Hematopoietic multipotent progenitor cell treated with erythropoietin and hydrocortisone succinate and interleukin-3 and kit ligand, for 6 days (in vitro differentiated cells): ENCODE data around the gene DNAH17.

ENCODE experiments used
- DNase-seq: peaks from one replicate; pipeline ENCODE4 v3.0.0-alpha.2; 2015

The DNAH17 gene

GRCh38 chr17:78544881-78545755, 32.1 kb downstream of the DNAH17 start:
- DNase-seq = no peak

- DNase-seq = peak; percentile 20
Observed at GRCh38 chr17:78541488-78542206, 35.5 kb downstream of the DNAH17 start.

- DNase-seq = no peak
Observed at GRCh38 chr17:78539781-78540180, 37.4 kb downstream of the DNAH17 start.

DNA sequence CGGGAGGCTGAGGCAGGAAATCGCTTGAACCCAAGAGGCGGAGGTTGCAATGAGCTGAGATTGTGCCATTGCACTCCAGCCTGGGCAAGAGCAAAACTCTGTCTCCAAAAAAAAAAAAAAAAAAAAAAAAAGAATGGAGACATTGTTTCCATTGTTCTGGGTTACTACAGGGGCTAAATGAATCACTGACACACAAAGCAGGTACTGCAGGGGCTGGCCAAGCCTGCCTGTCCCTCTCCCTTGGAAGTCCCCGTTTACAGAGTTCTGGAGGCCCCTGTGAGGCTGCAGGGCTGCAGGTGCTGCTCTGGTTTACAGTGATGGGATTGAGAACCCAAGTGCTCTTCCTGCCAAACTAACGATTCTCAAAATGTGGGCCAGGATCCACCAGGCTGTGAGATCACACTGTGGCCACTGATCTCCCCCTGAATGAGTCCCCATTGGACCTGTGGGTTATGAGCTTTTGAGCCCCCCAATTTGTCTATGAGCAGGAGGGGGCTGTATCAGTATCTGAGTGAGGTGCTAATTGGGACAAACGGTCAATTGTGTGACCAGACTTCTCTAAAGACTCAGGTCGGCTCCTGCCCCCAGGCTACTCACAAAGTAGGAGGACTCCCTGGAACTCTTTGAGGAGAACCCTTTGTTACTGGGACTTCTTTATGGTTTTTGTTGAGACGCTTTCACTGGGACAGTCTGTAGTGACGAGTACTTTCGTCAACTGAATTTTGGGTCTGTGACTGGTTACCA, 39.0 kb downstream of the DNAH17 start:
- no peak for DNase-seq

DNA sequence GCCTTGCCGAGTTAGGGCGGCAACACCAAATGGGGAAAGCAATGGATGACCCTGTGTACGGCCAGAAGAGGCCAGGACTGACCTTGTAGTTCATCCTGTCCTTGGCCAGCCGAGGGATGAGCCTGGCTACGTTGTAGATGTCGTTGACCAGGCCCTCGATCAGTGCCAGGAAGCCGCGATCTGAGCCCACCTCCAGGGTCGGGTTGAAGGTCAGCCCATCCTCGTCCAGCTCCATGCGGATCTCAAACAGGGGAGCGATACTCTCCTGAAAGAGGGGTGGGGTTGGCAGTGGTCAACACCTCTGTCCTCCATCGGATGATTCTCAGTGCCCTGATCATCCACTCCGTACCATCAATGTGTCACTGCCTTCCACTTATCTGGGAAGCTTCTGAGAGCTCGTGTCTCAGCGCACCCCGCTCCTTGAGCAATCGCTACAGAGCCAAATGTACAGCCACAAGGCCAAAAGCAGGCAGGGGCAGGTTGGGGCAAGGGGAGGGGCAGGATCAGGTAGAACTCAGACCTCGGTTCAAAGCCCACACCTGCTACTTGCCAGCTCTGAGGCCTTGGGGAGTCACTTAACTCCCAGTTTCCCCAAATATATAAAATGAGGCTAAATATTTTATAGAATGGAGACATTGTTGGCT, 39.9 kb downstream of the DNAH17 start:
- DNase-seq = no peak

GRCh38 chr17:78535273-78536197, 41.7 kb downstream of the DNAH17 start:
- DNase-seq = no peak

GRCh38 chr17:78534492-78535272, 42.5 kb downstream of the DNAH17 start:
- no peak for DNase-seq

DNA sequence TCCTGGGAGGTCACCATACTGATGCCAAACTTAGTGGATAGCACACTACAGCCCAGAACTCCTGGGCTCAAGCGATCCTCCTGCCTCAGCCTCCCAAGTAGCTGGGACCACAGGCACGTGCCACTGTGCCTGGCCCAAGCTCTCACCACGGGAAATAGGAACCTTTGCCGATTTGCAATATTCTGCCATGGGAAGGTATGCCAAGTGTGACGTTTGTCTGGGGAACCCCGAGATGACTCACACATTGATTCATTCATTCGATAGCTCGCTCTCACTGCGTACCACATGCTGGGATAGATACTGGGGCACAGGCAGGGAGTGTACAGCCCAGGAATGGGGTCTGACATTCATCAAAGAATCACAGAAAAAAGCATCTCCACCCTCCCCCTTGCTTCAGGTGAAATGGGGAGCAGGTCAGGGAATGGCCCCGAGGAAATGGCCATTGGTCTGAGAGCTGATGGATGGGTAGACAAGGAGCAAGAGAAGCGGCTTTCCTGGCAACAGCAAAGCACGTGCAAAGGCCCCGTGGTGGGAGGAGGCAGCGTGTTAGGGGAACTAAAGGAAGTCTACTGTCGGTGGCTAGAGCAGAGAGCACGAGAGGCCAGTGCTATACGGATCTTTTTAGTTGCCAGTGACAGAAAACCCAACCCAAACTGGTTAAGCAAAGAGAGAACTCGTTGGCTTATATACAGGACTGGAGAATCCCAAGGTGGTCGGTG, 44.1 kb downstream of the DNAH17 start:
- DNase-seq = no peak

DNA sequence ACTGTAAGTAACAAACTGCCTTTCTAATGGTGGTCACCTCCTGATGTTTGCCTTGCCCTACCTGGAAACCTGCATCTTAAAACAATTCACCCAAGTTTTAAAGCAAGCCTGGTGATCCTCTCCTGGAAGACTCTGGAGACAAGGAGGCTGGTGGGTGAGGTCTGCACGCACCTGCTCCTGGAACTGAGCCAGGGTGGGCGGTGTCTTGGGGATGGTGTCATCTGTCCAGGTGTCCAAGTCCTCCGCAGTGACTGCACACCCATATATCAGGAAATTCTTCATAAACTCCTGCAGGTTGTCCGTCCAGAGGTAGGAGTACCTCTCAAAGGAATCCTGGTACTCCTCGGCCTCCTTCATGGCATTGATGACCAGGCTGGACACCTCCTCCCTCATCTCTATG, 44.9 kb downstream of the DNAH17 start:
- no peak for DNase-seq

DNA sequence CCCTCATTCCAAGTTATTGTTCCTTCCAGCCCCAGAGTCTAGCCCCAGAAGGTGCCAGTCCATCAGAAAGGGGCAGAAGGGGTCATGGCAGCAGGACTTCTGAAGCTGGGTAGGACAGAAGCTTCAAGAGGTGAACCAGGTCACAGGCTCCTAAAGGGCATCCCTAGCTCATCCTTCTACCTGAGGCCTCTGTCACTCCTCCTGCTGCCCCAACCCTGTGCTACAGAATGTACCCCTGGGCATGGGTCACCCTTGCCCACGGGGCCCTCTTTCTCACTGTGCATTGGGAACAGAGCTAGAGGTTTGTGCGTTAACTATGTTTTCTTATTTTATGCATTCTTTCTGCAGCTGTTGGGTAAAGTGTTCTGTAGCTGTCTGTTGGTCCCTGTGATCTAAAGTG, 46.5 kb downstream of the DNAH17 start:
- DNase-seq = no peak

DNA sequence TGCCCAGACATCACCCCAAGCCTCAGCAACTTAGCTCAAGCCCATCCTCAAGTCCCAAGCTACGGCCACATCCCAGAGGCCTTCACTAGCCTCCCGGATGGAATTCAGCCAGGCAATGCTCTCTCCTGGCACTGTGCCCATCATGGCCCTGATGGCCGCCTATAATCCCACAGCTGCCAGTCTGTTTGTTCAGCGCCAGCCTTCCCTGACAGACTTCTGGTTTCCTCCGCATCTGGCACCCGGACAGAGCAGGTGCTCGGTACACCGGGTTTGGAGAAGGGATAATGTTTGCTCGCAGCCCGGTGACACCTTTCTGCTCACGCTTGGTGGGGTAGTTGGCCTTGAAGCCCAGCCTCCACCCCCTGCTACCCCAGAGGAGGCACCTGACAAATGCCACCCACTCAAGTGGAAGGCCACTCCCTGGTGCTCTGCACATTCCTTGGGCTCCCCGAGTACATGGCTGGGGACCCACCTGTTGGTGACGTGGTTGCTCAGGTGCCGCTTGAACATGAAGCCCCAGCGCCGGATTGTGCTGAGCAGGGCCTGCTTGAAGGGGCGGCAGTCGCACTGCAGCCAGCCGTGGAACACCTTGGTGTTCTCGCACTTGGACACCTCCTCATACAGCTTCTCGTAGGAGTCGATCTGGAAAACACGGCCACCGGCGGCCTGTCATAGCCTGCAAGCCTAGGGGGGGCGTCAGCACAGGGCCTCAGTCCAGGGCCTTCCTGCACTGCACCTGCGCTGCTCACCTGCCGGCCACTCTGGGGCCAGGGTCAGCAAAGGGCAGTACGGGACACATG, 47.1 kb downstream of the DNAH17 start:
- DNase-seq = no peak

DNA sequence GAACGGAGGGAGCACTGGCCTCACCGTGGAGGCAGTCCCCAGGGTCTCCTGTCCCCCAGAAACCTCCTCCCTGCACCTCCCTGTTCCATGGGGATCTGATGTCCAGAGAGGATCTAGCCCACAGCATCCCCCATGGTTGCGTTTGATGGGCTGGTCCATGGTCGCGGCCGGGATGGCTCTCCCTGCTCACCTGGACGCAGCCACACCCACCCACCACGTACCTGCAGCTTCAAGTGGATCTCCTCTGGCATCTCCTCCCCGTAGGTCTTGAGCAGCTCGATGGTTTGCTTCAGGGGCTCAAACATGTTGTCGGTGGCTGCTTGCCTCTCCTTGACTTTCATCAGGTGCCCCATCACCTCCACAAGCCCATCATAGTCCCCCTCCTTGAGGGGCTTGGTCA, 47.9 kb downstream of the DNAH17 start:
- no peak for DNase-seq

GRCh38 chr17:78528541-78528940, 48.7 kb downstream of the DNAH17 start:
- DNase-seq = peak; percentile 20

DNA sequence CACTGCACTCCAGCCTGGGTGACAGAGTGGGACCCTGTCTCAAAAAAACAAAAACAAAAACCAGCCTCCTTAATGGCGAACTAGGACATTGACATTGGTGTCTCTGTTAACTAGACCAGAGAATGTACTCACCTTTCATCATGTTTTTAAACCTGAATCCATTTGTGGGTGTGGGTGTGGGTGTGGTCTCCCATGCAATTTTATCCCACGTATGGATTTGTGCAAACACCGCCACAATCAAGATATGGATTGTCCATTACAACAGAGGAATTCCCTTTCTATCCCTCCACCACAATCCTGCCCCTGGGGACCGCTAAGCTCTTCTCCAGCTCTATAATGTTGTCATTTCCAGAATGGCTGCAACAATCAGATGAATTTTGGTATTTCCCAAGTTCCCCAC, 49.9 kb downstream of the DNAH17 start:
- no peak for DNase-seq

DNA sequence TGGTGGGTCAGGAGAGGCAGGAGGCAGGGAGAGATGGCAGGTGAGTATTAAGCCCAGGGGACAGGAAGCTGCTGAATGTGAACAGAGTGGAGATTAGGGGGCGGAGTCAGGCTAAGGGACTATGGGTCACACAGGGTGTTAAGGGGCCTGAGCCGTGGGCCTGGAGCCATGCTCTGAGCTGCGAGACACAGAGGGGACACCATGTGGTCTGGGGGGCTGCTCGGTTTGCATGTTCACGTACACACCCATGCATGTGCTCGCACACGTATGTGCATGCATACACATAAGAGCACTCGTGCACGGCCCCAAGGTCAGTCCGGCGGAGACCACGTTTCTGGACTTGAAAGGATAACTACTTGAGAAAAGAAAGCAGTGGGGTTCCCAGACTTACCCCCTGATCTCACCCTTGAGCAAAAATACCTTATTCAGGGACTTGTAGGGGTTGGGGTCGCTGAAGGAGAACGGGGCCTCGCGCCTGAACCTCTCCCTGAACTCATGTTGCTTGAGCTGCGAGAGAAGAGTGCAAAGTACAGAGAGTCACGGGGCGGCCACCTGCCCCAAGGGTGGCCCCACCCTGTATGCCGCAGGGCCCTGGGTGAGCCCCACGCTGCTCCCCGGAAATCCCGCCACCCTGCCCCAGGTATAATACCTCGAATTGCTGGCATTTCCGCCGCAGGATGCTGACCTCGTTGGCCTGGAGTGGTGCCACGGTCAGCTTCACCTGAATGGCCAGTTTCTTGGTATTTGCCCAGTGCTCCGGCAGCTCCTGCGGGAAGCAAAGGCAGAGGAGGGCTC, 50.8 kb downstream of the DNAH17 start:
- no peak for DNase-seq

DNA sequence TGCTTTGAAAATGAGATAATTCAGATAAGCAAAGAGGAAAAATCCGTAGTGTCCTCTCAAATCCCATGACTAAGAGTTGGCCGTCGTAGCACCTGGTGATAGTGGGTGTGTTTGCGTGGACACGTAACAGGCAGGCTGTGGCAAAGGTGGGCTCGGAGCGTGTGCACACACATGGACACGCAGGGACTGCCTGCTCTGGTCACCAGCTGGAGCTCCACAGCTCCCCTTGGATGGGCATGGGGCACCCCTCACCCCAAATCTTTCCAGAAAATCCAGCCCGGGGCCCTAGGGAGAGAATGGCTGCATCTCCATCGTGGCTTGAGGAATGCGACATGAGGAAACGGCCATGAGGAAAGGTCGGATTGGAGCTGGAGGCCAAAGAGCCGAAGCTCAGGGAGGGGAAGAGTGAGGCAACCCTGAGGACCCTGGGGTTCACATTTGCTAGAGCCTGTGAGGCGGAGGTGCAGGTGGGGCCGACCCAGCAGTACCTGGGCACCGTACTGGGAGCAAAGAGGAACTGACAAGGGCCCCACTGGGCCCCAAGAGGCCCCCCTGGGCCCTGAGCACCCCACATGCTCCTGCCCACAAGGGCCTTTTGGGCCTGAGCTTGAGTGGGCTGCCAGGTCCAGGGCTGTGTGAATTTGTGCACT, 51.6 kb downstream of the DNAH17 start:
- no peak for DNase-seq

- no peak for DNase-seq
Observed at GRCh38 chr17:78524870-78525510, 52.2 kb downstream of the DNAH17 start.
